Loucy (cell line): ENCODE data around the gene GBF1.

Experiments used
- H2AFZ ChIP-seq: fragments of 200-600 bp; sonication (generic); 2 replicates; pipeline ENCODE4 v1.6.0; 2016; ENCODE audit warnings: antibody characterized with exemption, mild to moderate bottlenecking, low read length, moderate library complexity
- H3F3A ChIP-seq: fragments of 200-600 bp; 2 replicates; pipeline ENCODE4 v1.6.0; 2016; ENCODE audit warnings: antibody characterized with exemption, low read depth, mild to moderate bottlenecking
- H3K27me3 ChIP-seq: fragments of 200-600 bp; sonication (generic); 2 replicates; pipeline ENCODE4 v1.6.1; 2014; ENCODE audit warnings: low read length, mild to moderate bottlenecking; ENCODE audit not compliant: insufficient read depth, poor library complexity, severe bottlenecking
- H3K36me3 ChIP-seq: fragments of 200-600 bp; sonication (generic); 2 replicates; pipeline ENCODE4 v1.6.1; 2016; ENCODE audit warnings: low read length; ENCODE audit not compliant: insufficient read depth
- H3K4me1 ChIP-seq: fragments of 200-600 bp; sonication (generic); 2 replicates; pipeline ENCODE4 v1.5.1; 2014; ENCODE audit warnings: low read length, mild to moderate bottlenecking; ENCODE audit not compliant: insufficient read depth, poor library complexity, severe bottlenecking
- H3K4me2 ChIP-seq: fragments of 200-600 bp; sonication (generic); 2 replicates; pipeline ENCODE4 v1.6.0; 2014; ENCODE audit warnings: antibody characterized with exemption, low read length, low read depth, mild to moderate bottlenecking; ENCODE audit not compliant: poor library complexity, severe bottlenecking
- H3K4me3 ChIP-seq: fragments of 200-600 bp; sonication (generic); 2 replicates; pipeline ENCODE4 v1.5.1; 2014; ENCODE audit warnings: low read length, mild to moderate bottlenecking, mixed read lengths; ENCODE audit not compliant: poor library complexity, severe bottlenecking
- H3K79me2 ChIP-seq: fragments of 200-600 bp; sonication (generic); 2 replicates; pipeline ENCODE4 v1.6.1; 2014; ENCODE audit warnings: low read length; ENCODE audit not compliant: insufficient read depth
- H3K9ac ChIP-seq: fragments of 200-600 bp; sonication (generic); 2 replicates; pipeline ENCODE4 v1.6.0; 2014; ENCODE audit warnings: mild to moderate bottlenecking, low read depth, low read length, moderate library complexity; ENCODE audit not compliant: poor library complexity, severe bottlenecking
- H3K9me2 ChIP-seq: fragments of 200-600 bp; sonication (generic); replicated peaks from 2 replicates; pipeline ENCODE4 v1.6.1; 2016; ENCODE audit warnings: low read depth, low read length, mixed read lengths
- H3K9me3 ChIP-seq: fragments of 200-600 bp; sonication (generic); 2 replicates; pipeline ENCODE4 v1.6.1; 2014; ENCODE audit warnings: mild to moderate bottlenecking, antibody characterized with exemption, low read length, low read depth; ENCODE audit not compliant: insufficient read depth
- H4K20me1 ChIP-seq: fragments of 200-600 bp; sonication (generic); 2 replicates; pipeline ENCODE4 v1.6.0; 2014; ENCODE audit warnings: antibody characterized with exemption, low read length, mild to moderate bottlenecking; ENCODE audit not compliant: insufficient read depth, poor library complexity, severe bottlenecking
- EZH2phosphoT487 ChIP-seq: fragments of 200-600 bp; IDR thresholded peaks from 2 replicates; pipeline ENCODE4 v1.6.1; 2018; ENCODE audit warnings: antibody characterized with exemption, mild to moderate bottlenecking, moderate library complexity, borderline replicate concordance
- TF ChIP-seq, protein P1 (sequence below): fragments of 200-600 bp; sonication (generic); conservative IDR thresholded peaks from 2 replicates; pipeline ENCODE4 v1.5.1; 2014; ENCODE audit warnings: mild to moderate bottlenecking, antibody characterized with exemption, low read length

The GBF1 gene

DNA sequence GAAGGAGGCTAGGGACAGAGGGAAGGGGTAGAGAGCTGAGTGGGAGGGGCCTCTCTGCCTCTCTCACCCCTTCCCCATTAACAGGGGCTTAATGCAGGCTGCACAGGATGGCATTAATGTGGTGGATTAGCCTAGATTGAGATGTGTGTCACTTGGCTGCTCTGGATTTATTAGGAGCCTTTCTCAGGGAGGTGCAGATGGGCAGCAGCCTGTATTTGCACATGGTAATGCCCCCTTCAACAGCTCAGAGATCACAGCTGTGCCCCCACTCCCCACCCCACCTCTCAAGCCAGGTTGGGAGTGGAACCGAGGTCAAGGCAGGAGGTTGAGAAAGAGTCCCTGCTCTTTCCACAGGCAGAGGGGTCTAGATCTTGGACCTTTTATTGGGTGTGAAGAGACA is 11.3 kb upstream of the GBF1 start:
- H2AFZ ChIP-seq: no peak overlapping the region
- H3F3A ChIP-seq: no peaks in the 10 kb centered on the region
- TF ChIP-seq EZH2phosphoT487: no peak
- TF ChIP-seq, protein P1, sequence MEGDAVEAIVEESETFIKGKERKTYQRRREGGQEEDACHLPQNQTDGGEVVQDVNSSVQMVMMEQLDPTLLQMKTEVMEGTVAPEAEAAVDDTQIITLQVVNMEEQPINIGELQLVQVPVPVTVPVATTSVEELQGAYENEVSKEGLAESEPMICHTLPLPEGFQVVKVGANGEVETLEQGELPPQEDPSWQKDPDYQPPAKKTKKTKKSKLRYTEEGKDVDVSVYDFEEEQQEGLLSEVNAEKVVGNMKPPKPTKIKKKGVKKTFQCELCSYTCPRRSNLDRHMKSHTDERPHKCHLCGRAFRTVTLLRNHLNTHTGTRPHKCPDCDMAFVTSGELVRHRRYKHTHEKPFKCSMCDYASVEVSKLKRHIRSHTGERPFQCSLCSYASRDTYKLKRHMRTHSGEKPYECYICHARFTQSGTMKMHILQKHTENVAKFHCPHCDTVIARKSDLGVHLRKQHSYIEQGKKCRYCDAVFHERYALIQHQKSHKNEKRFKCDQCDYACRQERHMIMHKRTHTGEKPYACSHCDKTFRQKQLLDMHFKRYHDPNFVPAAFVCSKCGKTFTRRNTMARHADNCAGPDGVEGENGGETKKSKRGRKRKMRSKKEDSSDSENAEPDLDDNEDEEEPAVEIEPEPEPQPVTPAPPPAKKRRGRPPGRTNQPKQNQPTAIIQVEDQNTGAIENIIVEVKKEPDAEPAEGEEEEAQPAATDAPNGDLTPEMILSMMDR: no peak
- H3K9ac ChIP-seq: no peak overlapping the region
- no peaks in the 10 kb centered on the region for H3K27me3 ChIP-seq
- H3K4me1 ChIP-seq: no peaks in the 10 kb centered on the region
- H3K9me2 ChIP-seq: no peaks in the 10 kb centered on the region
- no peaks in the 10 kb centered on the region for H3K9me3 ChIP-seq
- no peaks in the 10 kb centered on the region for H3K36me3 ChIP-seq
- no peak overlapping the region for H3K4me3 ChIP-seq
- no peak overlapping the region for H3K4me2 ChIP-seq
- no peaks in the 10 kb centered on the region for H3K79me2 ChIP-seq
- H4K20me1 ChIP-seq: no peaks in the 10 kb centered on the region

DNA sequence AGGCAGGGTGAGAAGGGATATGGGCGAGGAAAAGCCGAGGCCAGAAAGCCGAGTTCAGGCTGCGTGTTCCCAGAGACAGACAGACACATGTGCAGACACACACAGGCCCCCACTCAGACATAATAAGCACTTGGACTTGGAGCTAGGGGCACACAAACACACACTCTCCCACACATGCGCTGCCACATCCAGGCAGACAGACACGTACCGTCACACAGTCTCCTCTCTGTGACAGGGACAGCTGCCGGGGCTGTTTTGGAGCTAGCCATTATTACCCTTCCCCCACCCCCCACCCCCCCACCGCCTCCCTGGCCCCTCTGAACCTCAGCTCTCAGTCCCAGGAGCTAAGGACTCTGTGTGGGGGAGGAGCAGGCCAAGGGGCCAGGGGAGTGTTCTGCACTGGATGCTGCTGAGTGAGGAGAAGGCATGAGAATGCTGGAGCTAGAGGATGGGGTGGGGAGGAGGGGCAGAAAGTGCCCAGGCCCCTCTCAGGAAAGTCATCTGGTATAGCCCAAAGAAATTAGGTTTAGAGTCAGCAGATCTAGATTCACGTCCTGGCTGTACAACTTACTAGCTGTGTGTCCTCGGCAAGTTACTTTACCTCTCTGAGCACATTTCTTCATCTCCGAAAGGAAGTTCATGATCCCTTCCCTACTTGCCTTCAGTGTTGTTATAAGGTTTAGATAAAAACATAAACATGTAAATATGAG is 10.3 kb upstream of the GBF1 start:
- TF ChIP-seq, protein P1: no peak
- TF ChIP-seq EZH2phosphoT487: no peak
- no peaks in the 10 kb centered on the region for H3F3A ChIP-seq
- no peaks in the 10 kb centered on the region for H3K27me3 ChIP-seq
- H3K9me2 ChIP-seq: no peaks in the 10 kb centered on the region
- no peaks in the 10 kb centered on the region for H4K20me1 ChIP-seq
- no peak overlapping the region for H3K4me2 ChIP-seq
- no peak overlapping the region for H3K9ac ChIP-seq
- H3K4me1 ChIP-seq: no peaks in the 10 kb centered on the region
- H3K79me2 ChIP-seq: no peaks in the 10 kb centered on the region
- no peaks in the 10 kb centered on the region for H3K36me3 ChIP-seq
- H3K4me3 ChIP-seq: no peak overlapping the region
- no peaks in the 10 kb centered on the region for H3K9me3 ChIP-seq
- H2AFZ ChIP-seq: no peak overlapping the region

DNA sequence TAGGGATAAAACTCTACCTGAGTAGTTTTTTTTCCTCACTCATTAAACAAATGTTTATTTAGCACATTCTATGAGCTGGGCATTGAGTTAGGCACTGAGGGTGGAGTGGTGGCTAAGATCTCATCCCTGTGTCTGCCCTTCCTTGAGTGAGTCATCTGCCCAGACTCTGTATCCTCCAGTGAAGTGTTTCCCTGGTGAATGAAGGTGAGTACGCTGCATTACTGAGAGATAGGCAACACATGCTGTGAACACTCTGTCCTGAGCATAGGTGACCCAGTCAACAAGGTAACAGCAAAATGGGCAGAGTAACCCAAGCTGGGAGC is 9.8 kb upstream of the GBF1 start:
- Histone ChIP-seq H3F3A (no peaks in the 10 kb centered on the region), H3K27me3 (no peaks in the 10 kb centered on the region), H3K4me3 (no peak overlapping the region)

More for the DNA sequence above, 9.8 kb upstream of the GBF1 start:
- Histone ChIP-seq H3K9me2 (no peaks in the 10 kb centered on the region), H3K9ac (no peak overlapping the region), H3K79me2 (no peaks in the 10 kb centered on the region), H3K4me2 (no peak overlapping the region), H3K36me3 (no peaks in the 10 kb centered on the region), H3K4me1 (no peaks in the 10 kb centered on the region), H2AFZ (no peak overlapping the region), H3K9me3 (no peaks in the 10 kb centered on the region), H4K20me1 (no peaks in the 10 kb centered on the region)
- TF ChIP-seq, protein P1: no peak
